ENCODE results near the gene TAF3. TPM values are rescaled to one million over a fixed set of nuclear protein-coding genes. Genes with fewer than 3 reads are reported as not detected.

TAF3 gene
- total and polyA plus RNA-seq, 8 donors: 2.3 to 13.4 (median 6.5) TPM

GRCh38 chr10:7813481-7813880 is 4.8 kb upstream of the TAF3 start:
- H3K4me1 ChIP-seq: peaks cover 0 to 15% (median 11%) of the 10 kb centered on the region in 4 donors
- no peaks in the 10 kb centered on the region for H3K27me3 ChIP-seq
- H3K4me3 ChIP-seq: no peak overlapping the region
- 71 to 86% (median 77%) methylated on average over 3 of the region's 3 CpGs for WGBS, 5 donors
- no peak for DNase-seq
- H3K27ac ChIP-seq: no peak overlapping the region
- no peak for TF ChIP-seq EP300 (IDR thresholded peaks at IDR 0.05)
- TF ChIP-seq POLR2AphosphoS5 (IDR thresholded peaks at IDR 0.05): no peak
- no peak for TF ChIP-seq POLR2A (IDR thresholded peaks at IDR 0.05)
- TF ChIP-seq CTCF (IDR thresholded peaks at IDR 0.05): no peak
- peaks cover 0 to 9% (median 6%) of the 10 kb centered on the region in 4 donors for H3K36me3 ChIP-seq
- no peaks in the 10 kb centered on the region for H3K9me3 ChIP-seq
- intact Hi-C loops (cut with DNase I; ENCODE audit: low total_unique reads): no loop called here

GRCh38 chr10:7817576-7817975 is 729 bp upstream of the TAF3 start:
- TF ChIP-seq EP300 (IDR thresholded peaks at IDR 0.05): no peak
- TF ChIP-seq CTCF (IDR thresholded peaks at IDR 0.05): no peak
- TF ChIP-seq POLR2A (IDR thresholded peaks at IDR 0.05): no peak
- TF ChIP-seq POLR2AphosphoS5 (IDR thresholded peaks at IDR 0.05): no peak
- peaks cover 0 to 7% (median 1%) of the 10 kb centered on the region in 4 donors for H3K36me3 ChIP-seq
- intact Hi-C loops (cut with DNase I; ENCODE audit: low total_unique reads): no loop called here
- H3K4me3 ChIP-seq: peak overlapping the region; percentile 94 to 100 (median 99)
- H3K9me3 ChIP-seq: no peaks in the 10 kb centered on the region
- H3K27ac ChIP-seq: peak overlapping the region; percentile 46 to 86 (median 79)
- no peaks in the 10 kb centered on the region for H3K27me3 ChIP-seq
- WGBS, 5 donors: 8 to 18% (median 14%) methylated on average over 12 of the region's 12 CpGs
- DNase-seq: peak in 1 of 2 donors; percentile 16
- peaks cover 10 to 37% (median 29%) of the 10 kb centered on the region in 4 donors for H3K4me1 ChIP-seq

- Histone ChIP-seq H3K9me3 (no peaks in the 10 kb centered on the region), H3K27me3 (no peaks in the 10 kb centered on the region), H3K27ac (peak overlapping the region; percentile 63 to 86 (median 79)), H3K4me3 (peak overlapping the region; percentile 94 to 100 (median 99)), H3K4me1 (peaks cover 10 to 37% (median 29%) of the 10 kb centered on the region in 4 donors), H3K36me3 (peaks cover 0 to 7% (median 4%) of the 10 kb centered on the region in 4 donors)
- WGBS, 5 donors: 0 to 2% (median 1%) methylated on average over 10 of the region's 10 CpGs
- DNase-seq: no peak
- no peak for TF ChIP-seq POLR2AphosphoS5 (IDR thresholded peaks at IDR 0.05)
- TF ChIP-seq EP300 (IDR thresholded peaks at IDR 0.05): no peak
- TF ChIP-seq POLR2A (IDR thresholded peaks at IDR 0.05): no peak
- TF ChIP-seq CTCF (IDR thresholded peaks at IDR 0.05): no peak
- intact Hi-C loops (cut with DNase I; ENCODE audit: low total_unique reads): no loop called here
Measured at GRCh38 chr10:7817984-7818294, 366 bp upstream of the TAF3 start.

DNA sequence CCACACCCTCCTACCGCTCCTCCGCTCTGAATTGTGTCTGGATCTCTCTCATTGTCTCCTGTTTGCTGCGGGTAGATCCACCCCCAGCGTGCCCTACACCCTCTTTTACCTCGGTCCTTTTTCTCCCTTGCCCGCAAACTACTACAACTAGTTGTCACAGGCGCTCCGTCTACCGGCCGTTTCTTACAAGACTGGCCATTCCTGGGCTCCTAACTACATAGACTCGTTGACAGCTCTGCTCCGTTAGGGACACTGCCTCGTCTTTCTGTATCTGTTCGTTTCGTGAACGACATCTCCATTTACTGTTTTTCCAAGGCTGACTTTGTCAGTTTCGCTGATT is 786 bp downstream of the TAF3 start:
- peak overlapping the region; percentile 94 to 100 (median 99) for H3K4me3 ChIP-seq
- intact Hi-C loops (cut with DNase I; ENCODE audit: low total_unique reads): no loop called here
- WGBS, 5 donors: 0 to 1% (median 1%) methylated on average over 17 of the region's 17 CpGs
- peak overlapping the region in 4 of 5 donors; percentile 78 to 86 (median 80) for H3K27ac ChIP-seq
- peaks cover 10 to 37% (median 29%) of the 10 kb centered on the region in 4 donors for H3K4me1 ChIP-seq
- H3K36me3 ChIP-seq: peaks cover 0 to 12% (median 10%) of the 10 kb centered on the region in 4 donors
- peak; percentile 51 to 71 for DNase-seq
- TF ChIP-seq CTCF (IDR thresholded peaks at IDR 0.05) (peak in 1 of 7 experiments; percentile 11), EP300 (IDR thresholded peaks at IDR 0.05) (no peak)
- no peaks in the 10 kb centered on the region for H3K27me3 ChIP-seq
- H3K9me3 ChIP-seq: no peaks in the 10 kb centered on the region

Data from stomach (tissue), 9 donors.